ENCODE results near the gene TNFRSF14. TPM values are rescaled to one million over a fixed set of nuclear protein-coding genes. Genes with fewer than 3 reads are reported as not detected.

Gene TNFRSF14
- total RNA-seq, 1 experiment from 2014 or later = 0.57 TPM

- no peak overlapping the region for H3K9ac ChIP-seq (ENCODE audit: extremely low read depth, insufficient read length, low read length)
- no peak overlapping the region for H2BK5ac ChIP-seq (ENCODE audit: insufficient read length, low read length)
- peaks cover 5% of the 10 kb centered on the region for H3K9me3 ChIP-seq (ENCODE audit: control insufficient read depth, low read depth, low read length)
- no peak overlapping the region for H3K27ac Mint-ChIP-seq
- no peak overlapping the region for H3K4me3 Mint-ChIP-seq
- no peaks in the 10 kb centered on the region for H3K23me2 ChIP-seq (ENCODE audit: insufficient read length, low read depth, low read length, poor library complexity, severe bottlenecking)
- no peak overlapping the region for H4K5ac ChIP-seq (ENCODE audit: insufficient read length, low read depth, low read length)
- 0 out of 2 replicates have a peak, but pooled peaks cover 1% of the 10 kb centered on the region for H3K79me2 ChIP-seq (ENCODE audit: insufficient read depth, low read length)
- no peak overlapping the region for H2BK12ac ChIP-seq (ENCODE audit: insufficient read length, low read depth, low read length)
- no peaks in the 10 kb centered on the region for H3K79me1 ChIP-seq (ENCODE audit: insufficient read depth, low read depth, low read length, poor library complexity, severe bottlenecking)
- peaks cover 0 to 3% of the 10 kb centered on the region in 2 experiments; a peak in 1 of 4 replicates for H3K4me1 Mint-ChIP-seq
- no peak overlapping the region for H3K23ac ChIP-seq (ENCODE audit: insufficient read length, low read depth, low read length)
- no CpG with 5 or more reads among the region's 11 CpGs for WGBS (ENCODE audit: extremely low coverage, insufficient read length, low lambda C conversion rate)
- H2BK120ac ChIP-seq (ENCODE audit: low read depth, low read length, poor library complexity, severe bottlenecking) = no peak overlapping the region
- H3K14ac ChIP-seq (ENCODE audit: insufficient read depth, low read length) = no peak overlapping the region
- H2BK15ac ChIP-seq (ENCODE audit: low read depth, low read length) = no peak overlapping the region
- H3K9me3 Mint-ChIP-seq = peaks cover 11 to 30% of the 10 kb centered on the region in 2 experiments
- H4K91ac ChIP-seq (ENCODE audit: insufficient read length, low read depth, low read length) = no peak overlapping the region
- H3K27me3 ChIP-seq (ENCODE audit: insufficient read depth, low read length) = no peaks in the 10 kb centered on the region
- no peak overlapping the region for H3T11ph ChIP-seq (ENCODE audit: low read length)
- H2AFZ ChIP-seq (ENCODE audit: low read length) = no peak overlapping the region
- no peak overlapping the region for H2BK20ac ChIP-seq (ENCODE audit: low read depth, low read length, poor library complexity, severe bottlenecking)
- H3K56ac ChIP-seq (ENCODE audit: insufficient read length, low read depth, low read length) = no peak overlapping the region
- no peak for DNase-seq
- TF ChIP-seq, protein P1, sequence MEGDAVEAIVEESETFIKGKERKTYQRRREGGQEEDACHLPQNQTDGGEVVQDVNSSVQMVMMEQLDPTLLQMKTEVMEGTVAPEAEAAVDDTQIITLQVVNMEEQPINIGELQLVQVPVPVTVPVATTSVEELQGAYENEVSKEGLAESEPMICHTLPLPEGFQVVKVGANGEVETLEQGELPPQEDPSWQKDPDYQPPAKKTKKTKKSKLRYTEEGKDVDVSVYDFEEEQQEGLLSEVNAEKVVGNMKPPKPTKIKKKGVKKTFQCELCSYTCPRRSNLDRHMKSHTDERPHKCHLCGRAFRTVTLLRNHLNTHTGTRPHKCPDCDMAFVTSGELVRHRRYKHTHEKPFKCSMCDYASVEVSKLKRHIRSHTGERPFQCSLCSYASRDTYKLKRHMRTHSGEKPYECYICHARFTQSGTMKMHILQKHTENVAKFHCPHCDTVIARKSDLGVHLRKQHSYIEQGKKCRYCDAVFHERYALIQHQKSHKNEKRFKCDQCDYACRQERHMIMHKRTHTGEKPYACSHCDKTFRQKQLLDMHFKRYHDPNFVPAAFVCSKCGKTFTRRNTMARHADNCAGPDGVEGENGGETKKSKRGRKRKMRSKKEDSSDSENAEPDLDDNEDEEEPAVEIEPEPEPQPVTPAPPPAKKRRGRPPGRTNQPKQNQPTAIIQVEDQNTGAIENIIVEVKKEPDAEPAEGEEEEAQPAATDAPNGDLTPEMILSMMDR (conservative IDR thresholded peaks at IDR 0.05) = no peak
- no peak overlapping the region for H3K18ac ChIP-seq (ENCODE audit: insufficient read length, low read depth, low read length)
- H4K8ac ChIP-seq (replicated peaks; ENCODE audit: insufficient read length, low read depth, low read length) = no peak overlapping the region
- H2AK5ac ChIP-seq (ENCODE audit: insufficient read length, low read length) = no peak overlapping the region
- H3K27ac ChIP-seq (ENCODE audit: insufficient read length, low read depth, low read length) = no peak overlapping the region
- H4K20me1 ChIP-seq (ENCODE audit: control insufficient read depth, insufficient read depth, insufficient read length) = no peaks in the 10 kb centered on the region
- no peaks in the 10 kb centered on the region for H3K4me1 ChIP-seq (ENCODE audit: insufficient read depth, low read length)
- H3K4me2 ChIP-seq (ENCODE audit: insufficient read depth, insufficient read length, low read length) = no peak overlapping the region
- peaks cover 41% of the 10 kb centered on the region for H3K27me3 Mint-ChIP-seq (ENCODE audit: low read depth)
- no peak overlapping the region for H3K4ac ChIP-seq (ENCODE audit: low read depth, low read length)
- H3K36me3 Mint-ChIP-seq (ENCODE audit: insufficient read depth in 1 of 3, low read depth in 3 of 3) = no peaks in the 10 kb centered on the region; a peak in 2 of 7 replicates
Observed at GRCh38 chr1:2612591-2613365, 56.6 kb downstream of the TNFRSF14 start.

Other genes starting within 250 kb of the TNFRSF14 start
- 12.7 and 14.3 TPM in 2 replicates for gene MORN1, start 164.8 kb upstream of the TNFRSF14 start, total RNA-seq (2021)
- 110 and 118 TPM in 2 replicates for gene RER1, start 164.5 kb upstream of the TNFRSF14 start, total RNA-seq (2021)
- gene PEX10, start 143.8 kb upstream of the TNFRSF14 start, total RNA-seq (2021) = 33.6 and 34.4 TPM in 2 replicates
- 0.09 and 0.18 TPM in 2 replicates for gene PLCH2, start 80.1 kb upstream of the TNFRSF14 start, total RNA-seq (2021)
- 32.2 and 34.8 TPM in 2 replicates for gene PANK4, start 29.8 kb upstream of the TNFRSF14 start, total RNA-seq (2021)
- not detected in 2 replicates for gene HES5, start 26.1 kb upstream of the TNFRSF14 start, total RNA-seq (2021)
- gene PRXL2B, start 30.4 kb downstream of the TNFRSF14 start, total RNA-seq (2021) = 40.7 and 49.6 TPM in 2 replicates
- gene MMEL1, start 76.6 kb downstream of the TNFRSF14 start, total RNA-seq (2021) = 0.42 and 0.59 TPM in 2 replicates
- 0.92 and 1.0 TPM in 2 replicates for gene TTC34, start 245.3 kb downstream of the TNFRSF14 start, total RNA-seq (2021)